Lung (tissue), 12 donors: ENCODE data around the gene ARHGAP29. TPM values are rescaled to one million over a fixed set of nuclear protein-coding genes. Genes with fewer than 3 reads are reported as not detected.
A peak's percentile ranks its signal among the peaks of the same experiment; 100 is the strongest.

Experiments used
- ATAC-seq: fragments of 200-7000 bp; cut with Tn5 transposase; one replicate; pipeline ENCODE4 v1.9.1; 2020; ENCODE audit warnings: moderate number of reproducible peaks; ENCODE audit not compliant: insufficient read depth, low FRiP score
- DNase-seq, 3 donors: peaks; one replicate each; pipeline ENCODE4 v3.0.0-alpha.2; 2013 to 2017
- H3K27ac ChIP-seq, 2 donors: one replicate each; pipeline ENCODE4 v1.5.1; 2013; ENCODE audit warnings: mild to moderate bottlenecking in 2 of 2, moderate library complexity in 2 of 2, control low read depth in 1 of 2, inconsistent platforms in 1 of 2, low read depth in 1 of 2, low read length in 1 of 2
- H3K27me3 ChIP-seq, 3 donors: one replicate each; pipeline ENCODE4 v1.5.1; 2013; ENCODE audit warnings: low read length in 2 of 3; ENCODE audit not compliant: control insufficient read depth in 3 of 3, insufficient read depth in 3 of 3
- H3K36me3 ChIP-seq, 4 donors: one replicate each; pipeline ENCODE4 v1.5.1; 2013; ENCODE audit warnings: low read length in 4 of 4, mild to moderate bottlenecking in 1 of 4, moderate library complexity in 1 of 4; ENCODE audit not compliant: control insufficient read depth in 4 of 4, insufficient read depth in 4 of 4
- H3K4me1 ChIP-seq, 5 donors: one replicate each; pipeline ENCODE4 v1.5.1; 2013; ENCODE audit warnings: low read length in 5 of 5, mild to moderate bottlenecking in 2 of 5, moderate library complexity in 1 of 5; ENCODE audit not compliant: control insufficient read depth in 5 of 5, insufficient read depth in 5 of 5
- H3K4me3 ChIP-seq: one replicate; pipeline ENCODE4 v1.5.1; 2013; ENCODE audit warnings: mild to moderate bottlenecking, control low read depth, moderate library complexity
- H3K9ac ChIP-seq, 2 donors: one replicate each; pipeline ENCODE4 v1.5.1; 2013; ENCODE audit warnings: low read length in 2 of 2, control low read depth in 1 of 2; ENCODE audit not compliant: insufficient read depth in 1 of 2
- H3K9me3 ChIP-seq, 4 donors: one replicate each; pipeline ENCODE4 v1.5.1; 2013; ENCODE audit warnings: low read length in 3 of 4, mild to moderate bottlenecking in 1 of 4, moderate library complexity in 1 of 4; ENCODE audit not compliant: control insufficient read depth in 4 of 4, insufficient read depth in 3 of 4
- WGBS, 2 donors: extraction: QIAGEN DNeasy Blood & Tissue Kit; methylation state at CpG; one replicate each; pipeline ENCODE4 v1.1.7; 2013; 5-methylcytosine and 5-hydroxymethylcytosine counted together
- polyA plus RNA-seq, 2 donors: library from polyadenylated mRNA; stranded (reverse); fragments of 200-250 nt; gene quantifications; one replicate each; pipeline ENCODE4 v1.2.1, GENCODE V29; 2013
- total RNA-seq, 2 donors: library from RNA; depleted of rRNA in 1 of 2; stranded (reverse); fragments of >200 nt in 1 of 2; gene quantifications; one replicate each; pipeline ENCODE4 v1.2.1, GENCODE V29; 2014 to 2021
- TF ChIP-seq, protein P1 (sequence below): IDR thresholded peaks from 2 replicates; pipeline ENCODE4 v1.5.1; 2012; ENCODE audit warnings: mild to moderate bottlenecking; ENCODE audit errors: control extremely low read depth, extremely low read depth
- donor health status: control.
- donor health status: control.
- donor health status: Bipolar disorder and iron deficiency.
- donor health status: healthy.
- donor health status: DM: yes; HTN: yes; CAD: no.

The ARHGAP29 gene
- total and polyA plus RNA-seq, 4 donors: 13.3 to 144 (median 30.4) TPM

- WGBS, 2 donors: 16 to 28% methylated on average over 9 of the region's 9 CpGs
Observed at GRCh38 chr1:94235189-94236012, 2.0 kb downstream of the ARHGAP29 start.

DNA sequence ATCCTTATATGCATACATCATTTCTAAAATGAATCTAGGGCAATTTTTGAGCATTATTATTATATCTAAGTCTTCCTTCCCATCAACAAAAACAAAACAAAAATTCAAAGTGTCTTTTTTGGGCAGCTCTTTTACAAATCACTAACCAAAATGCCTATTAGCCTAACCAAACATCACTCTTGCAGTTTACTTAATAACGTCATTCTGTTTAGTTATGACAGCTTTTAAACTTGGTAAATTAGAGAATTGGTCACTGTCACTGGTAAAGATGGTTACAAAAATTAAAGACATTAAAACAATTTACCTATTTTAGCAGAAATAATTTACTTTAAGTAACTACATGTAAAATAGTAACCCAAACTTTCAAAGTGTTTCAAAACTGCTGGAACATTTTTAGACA, 2.8 kb downstream of the ARHGAP29 start:
- WGBS, 2 donors: 45 to 82% methylated on average over 1 of the region's 1 CpG
- H3K27ac ChIP-seq: no peak overlapping the region
- no peak overlapping the region for H3K9ac ChIP-seq
- TF ChIP-seq, protein P1, sequence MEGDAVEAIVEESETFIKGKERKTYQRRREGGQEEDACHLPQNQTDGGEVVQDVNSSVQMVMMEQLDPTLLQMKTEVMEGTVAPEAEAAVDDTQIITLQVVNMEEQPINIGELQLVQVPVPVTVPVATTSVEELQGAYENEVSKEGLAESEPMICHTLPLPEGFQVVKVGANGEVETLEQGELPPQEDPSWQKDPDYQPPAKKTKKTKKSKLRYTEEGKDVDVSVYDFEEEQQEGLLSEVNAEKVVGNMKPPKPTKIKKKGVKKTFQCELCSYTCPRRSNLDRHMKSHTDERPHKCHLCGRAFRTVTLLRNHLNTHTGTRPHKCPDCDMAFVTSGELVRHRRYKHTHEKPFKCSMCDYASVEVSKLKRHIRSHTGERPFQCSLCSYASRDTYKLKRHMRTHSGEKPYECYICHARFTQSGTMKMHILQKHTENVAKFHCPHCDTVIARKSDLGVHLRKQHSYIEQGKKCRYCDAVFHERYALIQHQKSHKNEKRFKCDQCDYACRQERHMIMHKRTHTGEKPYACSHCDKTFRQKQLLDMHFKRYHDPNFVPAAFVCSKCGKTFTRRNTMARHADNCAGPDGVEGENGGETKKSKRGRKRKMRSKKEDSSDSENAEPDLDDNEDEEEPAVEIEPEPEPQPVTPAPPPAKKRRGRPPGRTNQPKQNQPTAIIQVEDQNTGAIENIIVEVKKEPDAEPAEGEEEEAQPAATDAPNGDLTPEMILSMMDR: no peak
- DNase-seq: no peak
- peaks cover 0 to 27% (median 1%) of the 10 kb centered on the region in 5 donors for H3K4me1 ChIP-seq
- no peaks in the 10 kb centered on the region for H3K36me3 ChIP-seq
- peaks cover 0 to 16% (median 0%) of the 10 kb centered on the region in 3 donors for H3K27me3 ChIP-seq
- no peak overlapping the region for H3K4me3 ChIP-seq
- no peak for ATAC-seq
- peaks cover 0 to 2% (median 0%) of the 10 kb centered on the region in 4 donors for H3K9me3 ChIP-seq

More at GRCh38 chr1:94235189-94236012, 2.0 kb downstream of the ARHGAP29 start:
- Histone ChIP-seq H3K9me3 (peaks cover 0 to 2% (median 0%) of the 10 kb centered on the region in 4 donors), H3K9ac (peak overlapping the region in 1 of 2 donors; percentile 43), H3K27ac (peak overlapping the region; percentile 77 to 78), H3K4me3 (peak overlapping the region; percentile 8), H3K27me3 (peaks cover 0 to 18% (median 0%) of the 10 kb centered on the region in 3 donors), H3K4me1 (peaks cover 0 to 27% (median 1%) of the 10 kb centered on the region in 5 donors), H3K36me3 (no peaks in the 10 kb centered on the region)
- ATAC-seq (no peak), DNase-seq (peak in 2 of 3 donors; percentile 41 to 61)
- TF ChIP-seq, protein P1: no peak

DNA sequence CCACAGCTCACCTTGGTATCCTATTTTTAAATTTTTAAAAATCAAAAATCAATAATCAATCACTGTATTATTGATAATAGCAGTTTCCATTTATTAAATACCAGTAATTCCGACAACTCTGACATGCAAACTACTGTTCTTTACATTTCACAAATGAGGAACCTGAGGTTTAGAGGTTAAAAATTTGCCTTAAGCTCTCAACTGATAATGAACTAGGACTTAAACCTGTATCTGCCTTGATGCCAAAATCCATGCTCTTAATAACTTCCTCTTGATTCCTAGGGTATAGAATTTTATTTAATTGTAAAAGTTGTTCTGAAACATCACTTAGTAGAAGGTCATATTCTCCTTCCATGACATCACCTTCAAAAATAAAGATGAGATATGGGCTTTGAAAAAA, 5.6 kb downstream of the ARHGAP29 start:
- peaks cover 0 to 18% (median 0%) of the 10 kb centered on the region in 5 donors for H3K4me1 ChIP-seq
- TF ChIP-seq, protein P1: no peak

More for the DNA sequence above, 5.6 kb downstream of the ARHGAP29 start:
- DNase-seq (no peak), ATAC-seq (no peak)
- H3K27me3 ChIP-seq: no peaks in the 10 kb centered on the region
- H3K4me3 ChIP-seq: no peak overlapping the region
- H3K36me3 ChIP-seq: no peaks in the 10 kb centered on the region
- 36 to 50% methylated on average over 1 of the region's 1 CpG for WGBS, 2 donors
- no peaks in the 10 kb centered on the region for H3K9me3 ChIP-seq
- no peak overlapping the region for H3K27ac ChIP-seq
- H3K9ac ChIP-seq: no peak overlapping the region
